Activated naive CD4-positive, alpha-beta T cell treated with Interleukin-2 at 50 U/mL for 16 hours (primary cell): Measurements from ENCODE around the gene SPRY4.
"Not testable (repeated sequence)": the region's sequence is repeated elsewhere in the genome, so short reads cannot be mapped to it uniquely, and the experiment has no call there.

ENCODE experiments used
- DNase-seq: peaks from one replicate; pipeline ENCODE4 v3.0.0-alpha.2; 2020

Gene SPRY4

DNA sequence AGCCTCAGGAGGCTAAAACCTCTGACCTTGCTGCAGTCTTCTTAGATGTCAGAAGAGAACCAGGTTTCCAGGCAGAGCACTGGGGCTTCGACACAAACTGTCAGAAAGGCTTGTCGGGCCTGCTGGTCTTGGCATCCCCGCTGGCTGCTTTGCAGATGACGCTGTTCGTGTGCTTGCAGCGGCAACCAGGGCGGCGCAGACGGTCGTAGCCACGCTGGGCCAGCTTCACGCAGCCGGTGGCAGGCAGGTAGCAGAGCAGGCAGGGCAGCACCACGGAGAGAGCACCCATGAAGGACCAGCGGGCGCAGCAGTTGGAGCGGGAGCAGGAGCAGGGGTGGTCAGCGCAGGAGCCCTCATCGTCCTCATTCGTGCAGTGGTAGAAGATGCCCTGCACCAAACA lies 10.7 kb downstream of the SPRY4 start:
- no peak for DNase-seq

DNA sequence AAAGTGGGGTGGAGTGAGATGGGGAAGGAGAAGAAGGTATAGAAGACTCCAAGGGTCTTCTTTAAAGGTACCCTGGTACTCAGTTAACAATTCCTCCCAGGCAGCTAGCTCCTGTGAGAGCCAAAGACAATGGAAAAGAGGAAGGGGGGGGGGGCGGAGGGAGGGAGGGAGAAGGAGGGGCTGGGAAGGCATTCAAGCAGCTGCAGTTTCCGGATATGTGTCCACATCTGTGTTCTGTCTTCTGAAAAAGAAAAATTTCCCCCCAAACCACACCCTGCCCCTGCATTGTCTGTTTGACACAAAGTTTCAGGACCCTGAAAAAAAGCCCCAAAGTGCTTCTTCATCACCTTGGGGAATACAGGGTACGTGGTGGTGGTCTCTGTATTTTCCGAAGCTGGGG lies 11.1 kb downstream of the SPRY4 start:
- no peak for DNase-seq

DNA sequence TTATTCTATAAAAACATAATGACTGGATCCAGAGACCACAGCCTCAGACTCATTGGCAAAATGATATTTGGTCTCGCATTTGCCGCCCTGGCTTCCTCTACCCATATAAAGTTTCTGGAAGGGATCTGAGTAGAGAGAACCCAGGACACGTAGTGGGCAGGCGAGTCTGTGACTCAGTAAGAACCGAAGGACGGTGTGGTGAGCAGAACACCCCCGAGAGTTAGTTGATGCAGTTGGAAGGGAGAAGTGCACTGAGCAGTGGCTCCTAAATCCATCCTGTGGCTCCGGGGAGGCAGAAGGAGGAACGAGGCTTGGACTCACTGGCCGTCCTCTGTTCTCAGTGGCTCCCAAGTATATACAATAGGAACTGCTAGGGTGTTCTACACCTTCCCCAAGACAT lies 11.5 kb downstream of the SPRY4 start:
- DNase-seq, result no peak

DNA sequence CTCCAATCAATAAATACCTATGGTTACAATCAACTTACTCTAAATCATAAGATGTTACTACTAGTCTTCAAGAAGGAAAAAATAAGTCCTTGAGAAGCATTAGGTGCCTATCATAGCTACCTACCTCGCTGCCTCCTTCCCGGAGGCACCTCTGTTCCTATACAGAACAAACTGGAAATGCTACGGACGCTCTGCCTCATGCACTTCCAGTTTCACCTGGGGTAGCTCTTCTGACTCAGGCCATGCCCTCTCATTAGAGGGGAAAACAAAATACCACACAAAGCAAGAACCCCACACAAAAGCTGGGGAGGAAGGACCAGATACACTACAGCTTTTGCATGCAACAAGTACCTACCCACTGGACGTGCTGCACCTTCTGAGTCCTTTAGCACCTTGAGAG lies 12.4 kb downstream of the SPRY4 start:
- no peak for DNase-seq

DNA sequence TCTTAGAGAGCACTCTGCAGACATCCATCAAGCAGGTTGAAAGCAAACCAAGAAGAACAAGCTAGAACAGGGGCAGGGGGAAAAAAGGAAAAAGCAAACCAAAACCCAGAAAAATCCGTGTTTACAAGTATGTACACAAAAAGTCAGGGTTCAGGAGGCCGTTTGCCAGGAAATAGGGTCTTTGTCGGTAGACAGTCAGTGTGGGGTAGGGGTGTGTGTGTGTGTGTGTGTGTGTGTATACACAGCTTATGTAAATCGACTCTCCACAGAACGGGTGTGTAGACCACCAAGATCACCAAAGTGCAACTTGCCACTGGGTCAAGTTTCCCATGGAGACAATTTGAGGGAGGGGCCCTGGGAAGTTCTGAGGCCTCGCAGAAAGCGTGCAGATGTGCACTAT lies 13.1 kb downstream of the SPRY4 start:
- DNase-seq, result no peak

DNA sequence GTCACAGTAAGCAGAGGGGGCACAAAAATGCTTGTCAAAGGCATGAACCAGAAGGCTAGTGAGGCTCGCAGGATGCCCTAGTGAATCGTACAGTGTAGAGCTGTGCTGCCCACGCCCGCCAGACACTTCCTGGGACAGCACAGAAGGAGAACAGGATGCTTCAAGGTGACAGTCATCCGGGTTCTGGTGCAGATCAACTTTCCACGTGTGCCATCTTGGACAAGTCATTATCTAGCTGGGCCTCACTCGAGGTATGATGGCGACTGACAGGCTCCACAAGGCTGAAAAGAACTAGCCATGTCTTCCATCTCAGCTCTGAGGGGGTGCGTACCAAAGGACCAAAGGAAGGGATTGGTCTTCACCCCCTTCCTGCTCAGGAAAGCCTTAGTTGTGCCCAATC lies 14.0 kb downstream of the SPRY4 start:
- no peak for DNase-seq

DNA sequence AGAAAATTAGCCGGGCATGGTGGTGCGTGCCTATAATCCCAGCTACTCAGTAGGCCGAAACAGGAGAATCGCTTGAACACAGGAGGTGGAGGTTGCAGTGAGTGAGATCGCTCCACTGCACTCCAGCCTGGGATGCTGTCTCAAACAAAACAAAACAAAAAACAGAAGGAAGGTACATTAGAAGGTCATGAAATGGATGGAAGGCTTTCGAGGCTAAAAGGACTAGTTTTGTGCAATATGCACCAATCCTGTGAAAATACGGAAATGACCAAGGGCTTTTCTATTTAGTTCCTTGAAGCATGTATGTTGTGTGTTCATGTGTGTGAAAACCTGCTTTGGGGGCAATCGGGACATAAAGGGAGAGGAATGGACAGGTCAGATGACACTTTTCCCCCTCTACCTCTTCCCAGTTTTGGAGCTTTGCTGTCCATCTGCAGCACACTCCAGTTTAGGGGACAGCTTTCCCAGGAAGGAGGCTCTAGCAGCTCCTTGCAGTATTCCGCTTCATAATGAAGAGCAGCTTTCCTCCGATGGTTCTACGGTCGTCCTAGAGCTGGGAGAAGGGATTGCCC lies 15.0 kb downstream of the SPRY4 start:
- DNase-seq, result no peak

DNA sequence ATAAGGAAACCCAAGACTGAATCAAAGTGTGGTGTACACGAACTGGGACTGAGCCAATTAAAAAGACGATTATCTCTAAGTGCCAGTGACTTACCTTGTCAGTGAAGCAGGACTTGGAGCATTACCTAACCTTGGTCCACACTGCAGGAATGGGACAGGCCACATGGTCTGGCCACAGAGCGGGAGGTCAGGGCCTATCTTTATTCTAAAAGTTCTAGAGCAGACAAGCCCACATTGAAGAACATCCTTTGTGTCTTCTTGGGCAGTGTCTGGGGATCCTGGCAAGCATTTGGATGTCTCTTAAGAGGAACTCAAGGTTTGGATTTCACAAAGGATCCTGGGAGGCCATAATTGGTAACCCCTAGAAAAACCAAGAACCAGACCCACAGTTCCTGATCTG lies 16.5 kb downstream of the SPRY4 start:
- no peak for DNase-seq

DNA sequence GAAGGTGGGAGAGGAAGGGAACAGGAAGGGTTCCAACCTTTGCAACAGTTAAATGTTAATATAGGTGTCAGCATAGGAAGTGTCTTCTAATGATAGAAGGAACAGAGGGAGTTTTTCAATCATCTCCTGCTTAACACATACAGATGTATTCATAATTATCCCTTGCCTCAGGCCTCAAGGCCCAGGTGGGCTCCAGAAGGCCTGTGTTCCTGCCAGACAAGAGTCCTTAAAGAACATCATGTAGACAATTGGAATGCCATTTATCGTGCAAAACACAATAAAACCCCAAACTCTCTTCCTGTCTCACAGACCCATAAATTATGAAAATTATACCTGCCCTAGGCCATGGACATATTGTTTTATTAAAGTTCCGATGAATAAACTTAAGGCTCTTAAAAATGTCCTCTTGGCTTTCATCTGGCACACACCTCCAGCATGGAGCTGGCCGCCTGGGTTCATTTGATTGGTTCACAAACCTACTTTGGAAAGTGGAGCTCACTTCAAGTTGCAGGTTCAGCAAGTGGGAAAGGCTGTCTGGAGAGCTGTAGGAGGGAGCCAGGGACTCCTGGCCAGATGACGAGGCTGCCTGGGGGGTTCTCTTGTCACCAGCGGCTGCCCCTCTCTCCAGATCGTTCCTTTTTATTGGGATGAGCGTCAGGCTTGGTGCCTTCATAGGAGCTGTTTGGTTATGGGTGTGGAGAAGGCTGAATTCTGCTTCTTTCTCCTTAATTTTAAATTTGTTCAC lies 17.5 kb downstream of the SPRY4 start:
- DNase-seq, result no peak

DNA sequence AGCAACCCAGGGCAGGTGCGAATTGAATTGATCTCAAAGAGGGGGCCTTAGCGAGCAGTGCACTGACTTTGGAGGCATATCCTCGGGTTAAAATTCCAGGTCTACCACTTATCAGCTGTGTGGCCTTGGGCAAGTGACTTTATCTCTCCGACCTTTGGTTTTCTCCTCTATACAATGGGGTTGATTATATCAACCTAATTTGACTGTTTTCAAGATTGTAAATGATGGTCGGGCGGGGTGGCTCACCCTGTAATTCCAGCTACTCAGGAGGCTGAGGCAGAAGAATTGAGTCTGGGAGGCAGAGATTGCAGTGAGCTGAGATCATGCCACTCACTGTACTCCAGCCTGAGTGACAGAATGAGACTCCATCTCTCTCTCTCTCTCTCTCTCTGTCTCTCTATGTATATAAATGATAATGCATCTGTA lies 18.7 kb downstream of the SPRY4 start:
- DNase-seq, result no peak

DNA sequence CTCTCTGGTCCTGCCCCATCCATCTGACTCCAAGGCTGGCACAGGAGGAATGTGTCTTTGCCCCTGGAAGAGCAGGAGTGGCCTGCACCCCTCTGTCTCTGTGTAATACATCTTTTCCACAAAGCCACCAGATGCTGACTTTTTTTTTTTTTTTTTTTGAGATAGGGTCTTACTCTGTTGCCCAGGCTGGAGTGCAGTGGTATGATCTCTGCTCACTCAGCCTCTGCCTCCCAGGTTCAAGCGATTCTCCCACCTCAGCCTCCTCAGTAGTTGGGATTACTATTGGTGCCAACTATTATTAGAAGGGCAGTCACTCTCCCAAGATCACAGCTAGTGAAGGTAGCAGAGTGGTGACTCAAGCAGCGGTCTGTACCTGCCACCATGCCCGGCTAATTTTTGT lies 19.6 kb downstream of the SPRY4 start:
- DNase-seq, result no peak

DNA sequence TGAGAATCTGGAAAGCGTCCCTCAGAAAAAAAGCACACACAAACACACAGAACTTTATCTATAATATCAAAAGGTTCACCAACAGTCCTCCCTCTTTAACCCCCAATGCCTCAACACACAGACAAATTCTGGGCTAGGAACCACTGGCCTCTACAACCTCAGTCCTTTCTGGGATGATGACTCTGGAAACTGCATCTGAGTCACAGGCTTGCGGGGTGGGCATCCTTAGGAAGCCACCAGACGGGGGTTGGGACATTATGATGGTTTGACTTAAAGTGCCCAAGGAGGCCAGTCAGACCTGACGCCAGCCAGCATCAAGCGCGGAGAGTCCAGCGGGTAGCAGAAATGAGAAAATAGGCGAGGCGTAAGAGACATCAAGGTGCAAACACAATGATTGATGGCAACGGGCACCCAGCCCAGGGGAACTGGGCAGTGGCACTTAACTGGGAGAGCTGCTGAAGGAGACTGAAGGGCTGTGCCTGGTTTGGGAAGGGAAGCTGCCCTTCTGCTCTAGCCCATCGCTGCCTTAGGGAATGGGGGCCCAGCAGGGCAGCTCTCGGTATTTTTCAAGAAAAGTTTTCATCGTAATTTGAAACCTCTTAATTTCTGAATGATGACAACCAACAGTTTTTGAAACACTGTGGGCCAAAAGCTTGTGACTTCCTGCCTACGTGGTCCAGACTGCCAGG lies 20.7 kb downstream of the SPRY4 start:
- no peak for DNase-seq

DNA sequence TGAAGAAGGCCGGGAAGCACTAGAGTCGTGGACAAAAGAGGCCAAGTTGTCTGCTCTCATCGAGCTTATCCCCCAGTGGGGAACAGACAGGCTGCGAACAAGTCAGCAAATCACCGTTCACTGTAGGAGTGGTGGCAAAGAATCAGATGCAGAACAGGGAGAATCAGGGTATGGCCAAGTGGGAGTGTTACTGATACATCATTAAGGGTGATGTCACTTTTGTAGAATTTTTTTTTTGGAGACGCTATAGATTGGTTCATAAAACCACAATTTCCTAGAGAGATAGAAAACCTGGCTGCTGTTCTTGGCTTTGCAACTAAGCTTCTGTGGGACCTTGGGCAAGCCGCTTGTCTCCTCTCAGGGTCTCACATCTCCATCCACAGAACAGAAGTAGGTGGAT lies 21.3 kb downstream of the SPRY4 start:
- no peak for DNase-seq

DNA sequence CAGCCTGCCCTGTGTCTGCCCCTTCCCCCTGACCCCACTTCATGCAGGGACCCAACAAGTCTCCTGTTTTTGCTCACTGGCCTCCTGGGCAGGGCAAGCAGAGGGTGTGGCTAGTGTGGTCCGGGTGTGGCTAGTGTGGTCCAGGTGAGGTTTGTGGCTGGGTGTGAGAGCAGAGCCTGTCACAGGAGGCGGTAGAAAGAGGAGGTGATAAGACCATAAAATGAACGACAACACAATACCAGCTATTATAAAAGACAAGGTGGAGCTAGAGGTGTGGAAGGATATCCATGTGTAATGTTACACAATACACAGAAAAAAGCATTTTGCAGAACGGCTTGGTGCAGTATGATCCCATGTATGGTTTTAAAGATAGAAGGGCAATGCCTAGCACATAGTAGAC lies 23.3 kb downstream of the SPRY4 start:
- no peak for DNase-seq

DNA sequence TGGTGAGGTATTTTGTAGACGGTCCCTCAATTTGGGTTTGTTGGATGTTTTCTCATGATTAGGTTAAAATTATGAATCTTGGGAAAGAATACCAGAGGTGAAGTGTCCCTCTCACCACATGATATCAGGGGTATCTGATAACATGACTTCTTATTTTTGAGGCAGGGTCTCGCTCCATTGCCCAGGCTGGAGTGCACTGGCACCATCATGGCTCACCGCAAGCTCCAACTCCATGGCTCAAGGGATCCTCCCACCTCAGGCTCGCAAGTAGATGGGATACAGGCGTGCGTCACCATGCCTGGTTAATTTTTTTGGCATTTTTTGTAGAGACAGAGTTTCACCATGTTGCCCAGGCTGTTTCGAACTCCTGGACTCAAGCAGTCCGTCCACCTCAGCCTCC lies 24.1 kb downstream of the SPRY4 start:
- DNase-seq, result no peak

DNA sequence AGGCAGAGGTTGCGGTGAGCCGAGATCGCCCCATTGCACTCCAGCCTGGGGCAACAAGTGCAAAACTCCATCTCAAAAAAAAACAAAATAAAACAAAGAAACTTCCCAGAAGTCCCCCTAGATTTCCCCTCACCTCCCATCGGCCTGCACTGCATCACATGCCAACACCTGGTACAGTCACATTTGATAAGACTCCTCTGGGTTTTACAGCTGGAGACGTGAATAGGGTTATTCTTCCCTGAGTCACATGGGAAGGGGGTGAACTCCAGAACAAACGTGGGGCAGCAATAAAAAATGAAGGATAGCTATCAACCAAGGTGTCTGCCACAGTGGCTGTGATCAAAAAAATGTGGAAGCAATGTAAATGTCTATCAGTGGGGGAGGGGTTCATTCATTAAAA lies 26.0 kb downstream of the SPRY4 start:
- DNase-seq, result no peak

DNA sequence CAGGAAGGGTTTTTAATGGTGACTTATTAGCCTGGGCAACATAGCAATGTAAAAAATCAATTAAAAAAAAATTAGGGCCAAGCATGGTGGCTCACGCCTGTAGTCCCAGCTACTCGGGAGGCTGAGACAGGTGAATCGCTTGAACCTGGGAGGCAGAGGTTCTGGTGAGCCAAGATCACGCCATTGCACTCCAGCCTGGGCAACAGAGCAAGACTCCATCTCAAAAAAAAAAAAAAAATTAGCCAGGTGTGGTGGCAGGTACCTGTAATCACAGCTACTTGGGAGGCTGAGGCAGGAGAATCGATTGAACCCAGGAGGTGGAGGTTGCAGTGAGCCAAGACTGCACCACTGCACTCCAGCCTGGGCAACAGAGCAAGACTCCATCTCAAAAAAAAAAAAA lies 27.0 kb downstream of the SPRY4 start:
- not testable (repeated sequence) for DNase-seq

DNA sequence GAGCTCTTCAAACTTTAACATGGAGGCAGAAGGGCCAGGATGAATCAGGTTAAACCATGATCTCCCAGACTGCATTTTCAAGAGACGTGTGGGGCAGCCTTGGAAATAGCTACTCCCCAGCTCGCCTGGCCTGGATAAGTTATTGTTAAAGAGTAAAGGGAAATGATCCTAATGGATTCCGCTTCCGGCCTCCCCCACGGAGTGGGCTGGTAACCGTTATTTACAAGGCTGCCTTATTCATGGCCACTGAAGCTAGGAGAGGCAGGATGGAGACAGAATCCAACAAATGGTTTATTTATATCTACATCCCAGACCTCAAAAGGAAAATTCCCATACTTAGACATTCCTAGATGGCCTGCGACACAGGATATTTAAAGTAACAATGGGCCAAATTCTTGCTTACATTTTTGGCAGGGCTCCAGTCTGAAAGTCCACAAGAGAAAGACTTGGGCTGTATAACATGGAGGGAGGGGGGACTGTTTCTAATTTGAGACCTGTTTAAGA lies 27.9 kb downstream of the SPRY4 start:
- no peak for DNase-seq

DNA sequence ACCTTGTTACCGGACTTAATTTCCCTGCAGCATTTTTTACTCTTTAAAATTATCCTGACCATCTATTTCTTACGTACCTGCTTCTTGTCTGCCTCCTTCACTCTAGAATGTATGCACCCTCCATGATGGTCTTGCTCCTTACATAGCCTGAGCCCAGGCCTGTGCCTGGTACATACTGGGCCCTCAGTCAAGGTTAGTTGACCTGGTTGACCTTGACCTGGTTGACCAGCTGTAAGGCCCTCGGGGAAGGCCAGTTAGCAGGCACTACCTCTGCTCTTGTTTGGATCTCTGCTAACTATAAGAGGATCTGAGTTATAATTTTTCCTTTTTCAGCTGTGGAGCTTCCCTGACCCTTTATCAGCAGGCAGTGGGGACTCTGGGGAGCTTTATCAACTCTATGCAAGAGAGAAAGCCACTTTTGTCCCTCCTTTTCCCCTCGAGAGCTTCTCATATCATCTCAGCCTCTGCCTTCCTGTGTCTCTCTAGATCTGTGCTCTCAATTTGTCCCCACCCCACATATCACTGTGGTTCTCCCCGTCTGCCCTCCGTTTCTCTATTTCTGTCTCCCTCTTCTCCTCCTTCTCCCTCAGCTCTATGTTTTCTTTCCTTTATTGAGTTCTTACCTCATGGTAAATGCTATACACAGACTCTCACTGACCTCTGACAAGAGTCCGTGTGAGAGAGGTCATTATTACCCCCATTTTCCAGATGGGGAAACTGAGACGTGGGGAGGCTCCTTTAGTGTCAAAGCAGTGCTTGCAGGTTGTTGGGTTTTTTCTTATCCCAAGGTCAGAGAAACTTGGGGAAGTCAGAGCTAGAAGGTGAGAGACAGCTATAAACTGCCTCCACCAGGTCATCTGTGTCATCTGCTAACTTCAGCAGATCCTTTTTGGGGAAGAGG lies 28.6 kb downstream of the SPRY4 start:
- no peak for DNase-seq

DNA sequence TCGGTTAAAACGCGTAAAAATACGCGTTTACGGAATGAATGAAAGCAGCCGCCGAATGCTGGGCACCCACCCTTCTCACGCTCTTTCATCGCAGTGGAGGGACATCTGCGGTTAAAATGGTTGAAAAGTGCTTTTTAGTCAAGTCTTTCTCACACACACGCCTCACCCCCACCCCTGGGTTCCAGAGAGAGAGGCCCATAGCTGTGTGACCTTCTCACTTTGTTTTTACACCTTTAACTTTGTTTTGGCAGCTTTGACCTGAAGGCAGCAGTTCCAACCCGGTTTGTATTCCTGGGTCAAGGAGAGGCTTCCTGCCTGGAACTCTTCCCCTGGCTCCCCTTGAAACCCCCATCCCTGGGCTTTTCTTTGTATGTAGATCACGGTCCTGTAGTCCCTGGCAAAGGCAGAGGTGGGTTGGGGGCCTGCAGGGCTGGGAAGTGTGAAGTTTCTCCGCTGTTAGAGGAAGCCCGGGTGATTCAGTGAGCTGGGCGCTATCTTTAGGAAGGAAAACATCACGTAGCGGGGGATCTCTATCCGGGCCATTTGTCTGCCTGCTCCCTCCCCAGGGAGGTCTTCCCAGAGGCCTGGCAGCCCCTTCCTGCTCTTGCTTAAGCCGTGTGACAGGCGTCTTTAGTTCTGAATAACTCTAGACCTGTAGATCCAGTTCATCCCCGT lies 29.6 kb downstream of the SPRY4 start:
- no peak for DNase-seq

DNA sequence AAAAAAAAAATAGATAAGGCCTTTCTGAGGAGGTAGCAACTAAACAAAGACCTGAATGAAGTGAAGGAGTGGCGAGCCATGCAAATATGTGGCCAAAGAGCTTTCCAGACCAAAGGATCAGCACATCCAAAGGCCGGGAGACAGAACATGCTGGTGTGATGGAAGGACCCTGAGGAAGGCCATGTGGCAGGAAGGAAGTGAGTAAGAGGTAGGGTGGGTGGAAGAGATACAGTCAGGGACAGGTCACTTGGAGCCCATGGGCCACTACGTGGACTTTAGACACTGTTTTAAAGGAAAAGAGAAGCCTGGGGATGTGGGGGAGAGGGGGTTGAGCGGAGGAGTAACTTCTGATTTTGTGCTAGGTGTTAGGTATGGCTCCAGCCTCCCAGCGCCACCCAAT lies 31.3 kb downstream of the SPRY4 start:
- DNase-seq, result no peak

DNA sequence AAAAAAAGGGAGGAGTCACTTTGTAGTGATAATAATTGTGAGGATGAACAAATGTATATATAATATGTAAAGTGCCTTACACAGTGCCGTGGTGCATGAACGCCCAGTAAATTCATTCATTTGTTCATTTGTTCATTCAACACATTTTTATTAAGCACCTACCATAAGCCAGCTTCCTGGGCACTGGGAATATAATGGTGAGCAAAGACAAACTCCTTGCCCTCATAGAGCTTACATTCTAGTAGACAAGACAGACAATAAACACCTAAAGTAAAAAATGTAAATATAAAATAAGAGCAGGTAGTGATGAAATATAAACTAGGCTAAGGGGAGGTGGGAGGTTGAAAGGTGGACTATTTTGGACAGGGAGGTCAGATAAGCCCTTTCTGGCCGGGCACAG lies 32.0 kb downstream of the SPRY4 start:
- DNase-seq, result no peak

DNA sequence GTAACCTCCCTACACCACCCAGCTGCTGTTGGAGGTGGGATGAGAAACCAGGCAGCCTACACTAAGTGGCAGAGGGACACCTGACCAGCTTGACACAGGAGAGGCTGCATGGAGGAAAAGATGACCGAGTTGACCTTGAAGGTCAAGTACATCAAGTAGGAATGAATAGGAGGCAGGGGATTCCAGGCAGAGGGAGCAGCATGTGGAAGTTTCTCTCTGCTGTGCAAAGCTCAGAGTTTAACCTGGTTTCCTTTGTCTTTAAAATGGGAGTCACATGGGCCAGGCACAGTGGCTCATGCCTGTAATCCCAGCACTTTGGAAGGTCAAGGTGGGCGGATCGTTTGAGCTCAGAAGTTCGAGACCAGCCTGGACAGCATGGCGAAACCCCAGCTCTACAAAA lies 32.6 kb downstream of the SPRY4 start:
- no peak for DNase-seq
